Left lung (tissue), 10 donors: Measurements from ENCODE around the gene PAM. TPM values are rescaled to one million over a fixed set of nuclear protein-coding genes. Genes with fewer than 3 reads are reported as not detected.
A peak's percentile ranks its signal among the peaks of the same experiment; 100 is the strongest.

ENCODE experiments used
- ATAC-seq: fragments of 200-7000 bp; cut with Tn5 transposase; one replicate; pipeline ENCODE4 v1.9.1; 2020; ENCODE audit warnings: moderate library complexity
- DNase-seq, 4 donors: peaks; one replicate each; pipeline ENCODE4 v3.0.0-alpha.2; 2013 to 2020
- H3K27ac ChIP-seq, 2 donors: fragments of 200-600 bp; sonication (generic) in 1 of 2; one replicate each; pipeline versions ENCODE4 v1.5.0 to v1.8.0; 2020 to 2021
- H3K27me3 ChIP-seq, 2 donors: fragments of 200-600 bp; sonication (generic) in 1 of 2; one replicate each; pipeline versions ENCODE4 v1.5.0 to v1.8.0; 2020 to 2021
- H3K36me3 ChIP-seq, 2 donors: fragments of 200-600 bp; sonication (generic) in 1 of 2; one replicate each; pipeline versions ENCODE4 v1.5.0 to v1.8.0; 2020 to 2021
- H3K4me1 ChIP-seq, 2 donors: fragments of 200-600 bp; one replicate each; pipeline ENCODE4 v1.8.0; 2021
- H3K4me3 ChIP-seq, 2 donors: fragments of 200-600 bp; sonication (generic) in 1 of 2; one replicate each; pipeline versions ENCODE4 v1.5.0 to v1.8.0; 2020 to 2021; ENCODE audit warnings: mild to moderate bottlenecking in 1 of 2
- H3K9me3 ChIP-seq, 2 donors: fragments of 200-600 bp; sonication (generic) in 1 of 2; one replicate each; pipeline versions ENCODE4 v1.5.0 to v1.8.0; 2020 to 2021
- CTCF ChIP-seq, 2 donors: fragments of 200-600 bp; sonication (generic) in 1 of 2; IDR thresholded peaks; one replicate each; pipeline versions ENCODE4 v1.5.0 to v1.8.0; 2021; ENCODE audit warnings: antibody characterized with exemption in 2 of 2
- intact Hi-C, 2 donors: fragments of 100-400 bp; cut with DNase I; formaldehyde crosslinking; loops; one replicate each; pipeline versions ENCODE4 v1.11.2 to v1.14.2; 2022
- polyA plus RNA-seq, 6 donors: library from polyadenylated mRNA; unstranded; fragments of 120-200 nt; gene quantifications; one replicate each; pipeline ENCODE4 v1.2.1, GENCODE V29; 2013; ENCODE audit not compliant: insufficient read length in 6 of 6
- total RNA-seq, 2 donors: library from RNA; stranded (reverse); fragmentation: NEBNext Ultra II Directional; extraction: Animal tissue kit (Norgen Biotek cat#: 25700); gene quantifications; one replicate each; pipeline ENCODE4 v1.2.1, GENCODE V29; 2021
- donor health status: DM: no; HTN: yes; CAD: no.
- donor health status: DM: no; HTN: no; CAD: no.

The PAM gene
- total and polyA plus RNA-seq, 8 donors = 93.3 to 427 (median 145) TPM

- ATAC-seq = no peak
- intact Hi-C loops = no loop called here
- H3K27ac ChIP-seq = no peak overlapping the region
- H3K36me3 ChIP-seq = peaks cover 0 to 25% of the 10 kb centered on the region in 2 donors
- H3K9me3 ChIP-seq = no peaks in the 10 kb centered on the region
- no peak for TF ChIP-seq CTCF (IDR thresholded peaks at IDR 0.05)
- H3K4me3 ChIP-seq = no peak overlapping the region
- H3K4me1 ChIP-seq = no peaks in the 10 kb centered on the region
- DNase-seq = peak in 1 of 4 donors; percentile 52
- no peaks in the 10 kb centered on the region for H3K27me3 ChIP-seq
These were observed 278.6 kb downstream of the PAM start for GRCh38 chr5:103033696-103034095.

GRCh38 chr5:103034662-103035392, 279.7 kb downstream of the PAM start:
- ATAC-seq = no peak
- no peak overlapping the region for H3K27ac ChIP-seq
- DNase-seq = peak in 1 of 4 donors; percentile 50
- H3K27me3 ChIP-seq = no peaks in the 10 kb centered on the region
- intact Hi-C loops = no loop called here
- H3K4me3 ChIP-seq = no peak overlapping the region
- peaks cover 0 to 18% of the 10 kb centered on the region in 2 donors for H3K36me3 ChIP-seq
- no peaks in the 10 kb centered on the region for H3K9me3 ChIP-seq
- TF ChIP-seq CTCF (IDR thresholded peaks at IDR 0.05) = no peak
- no peaks in the 10 kb centered on the region for H3K4me1 ChIP-seq

- ATAC-seq (no peak), DNase-seq (no peak)
- intact Hi-C loops = no loop called here
- peaks cover 0 to 10% of the 10 kb centered on the region in 2 donors for H3K36me3 ChIP-seq
- no peaks in the 10 kb centered on the region for H3K27me3 ChIP-seq
- no peaks in the 10 kb centered on the region for H3K9me3 ChIP-seq
- no peak overlapping the region for H3K4me3 ChIP-seq
- no peak for TF ChIP-seq CTCF (IDR thresholded peaks at IDR 0.05)
- H3K27ac ChIP-seq = no peak overlapping the region
- no peaks in the 10 kb centered on the region for H3K4me1 ChIP-seq
These were observed 280.6 kb downstream of the PAM start for GRCh38 chr5:103035701-103036100.

GRCh38 chr5:103036601-103037000, 281.5 kb downstream of the PAM start:
- ATAC-seq (no peak), DNase-seq (no peak)
- H3K27ac ChIP-seq = no peak overlapping the region
- no peaks in the 10 kb centered on the region for H3K27me3 ChIP-seq
- intact Hi-C loops = no loop called here
- no peak overlapping the region for H3K4me3 ChIP-seq
- no peaks in the 10 kb centered on the region for H3K4me1 ChIP-seq
- peaks cover 0 to 9% of the 10 kb centered on the region in 2 donors for H3K36me3 ChIP-seq
- H3K9me3 ChIP-seq = no peaks in the 10 kb centered on the region
- TF ChIP-seq CTCF (IDR thresholded peaks at IDR 0.05) = no peak

GRCh38 chr5:103037673-103038455, 282.8 kb downstream of the PAM start:
- H3K4me3 ChIP-seq = no peak overlapping the region
- no peaks in the 10 kb centered on the region for H3K27me3 ChIP-seq
- H3K27ac ChIP-seq = no peak overlapping the region
- no peaks in the 10 kb centered on the region for H3K4me1 ChIP-seq
- H3K9me3 ChIP-seq = no peaks in the 10 kb centered on the region
- ATAC-seq = no peak
- peaks cover 0 to under 1% of the 10 kb centered on the region in 2 donors for H3K36me3 ChIP-seq
- DNase-seq = no peak
- intact Hi-C loops = no loop called here
- no peak for TF ChIP-seq CTCF (IDR thresholded peaks at IDR 0.05)
